CD14-positive monocyte (primary cell): Measurements from ENCODE around the gene GNAZ. TPM values are rescaled to one million over a fixed set of nuclear protein-coding genes. Genes with fewer than 3 reads are reported as not detected.

Source experiments
- DNase-seq, 3 donors: peaks; one replicate each; pipeline ENCODE4 v3.0.0-alpha.2; 2011 to 2022
- H2AFZ ChIP-seq: 2 replicates; pipeline ENCODE4 v1.6.0; 2012; ENCODE audit warnings: mild to moderate bottlenecking, low read depth, low read length, inconsistent platforms; ENCODE audit not compliant: insufficient read depth, poor library complexity, severe bottlenecking
- H3K27ac ChIP-seq, 2 donors: 1 replicate in 1 of 2; 2 replicates in 1 of 2; pipeline ENCODE4 v1.5.1; 2012 to 2013; ENCODE audit warnings: low read length in 2 of 2, control low read depth in 1 of 2, inconsistent platforms in 1 of 2, low read depth in 1 of 2, mild to moderate bottlenecking in 1 of 2
- H3K27me3 ChIP-seq, 2 donors: one replicate each; pipeline versions ENCODE4 v1.6.0 to v1.6.1; 2011 to 2013; ENCODE audit warnings: low read length in 2 of 2; ENCODE audit not compliant: control insufficient read depth in 2 of 2, insufficient read depth in 2 of 2
- H3K36me3 ChIP-seq, 2 donors: replicated peaks in 1 of 2; 1 replicate in 1 of 2; 2 replicates in 1 of 2; pipeline versions ENCODE4 v1.5.1 to v1.6.1; 2012 to 2013; ENCODE audit warnings: low read length in 2 of 2, control low read depth in 1 of 2, inconsistent platforms in 1 of 2, mild to moderate bottlenecking in 1 of 2; ENCODE audit not compliant: insufficient read depth in 2 of 2, control insufficient read depth in 1 of 2
- H3K4me1 ChIP-seq, 2 donors: 1 replicate in 1 of 2; 2 replicates in 1 of 2; pipeline versions ENCODE4 v1.5.1 to v1.6.1; 2012 to 2013; ENCODE audit warnings: low read length in 2 of 2, control low read depth in 1 of 2, inconsistent platforms in 1 of 2, mild to moderate bottlenecking in 1 of 2, moderate library complexity in 1 of 2; ENCODE audit not compliant: insufficient read depth in 2 of 2, control insufficient read depth in 1 of 2
- H3K4me2 ChIP-seq: replicated peaks from 2 replicates; pipeline ENCODE3; 2012; ENCODE audit warnings: low read length, moderate library complexity, mild to moderate bottlenecking; ENCODE audit not compliant: poor library complexity, severe bottlenecking; ENCODE audit errors: extremely low read depth
- H3K4me3 ChIP-seq, 3 experiments: fragments of 200-600 bp in 1 of 3; sonication (generic) in 1 of 3; replicated peaks in 1 of 3; 1 replicate in 2 of 3; 2 replicates in 1 of 3; pipeline ENCODE4 v1.5.1; 2011 to 2013; ENCODE audit warnings: low read length in 3 of 3, mild to moderate bottlenecking in 3 of 3, control low read depth in 2 of 3, low read depth in 2 of 3, inconsistent platforms in 1 of 3, moderate library complexity in 1 of 3
- H3K79me2 ChIP-seq: 2 replicates; pipeline ENCODE4 v1.6.0; 2012; ENCODE audit warnings: mild to moderate bottlenecking, control low read depth, inconsistent platforms, low read length, moderate library complexity; ENCODE audit not compliant: insufficient read depth
- H3K9ac ChIP-seq: 2 replicates; pipeline ENCODE4 v1.6.0; 2017; ENCODE audit warnings: low read length, mild to moderate bottlenecking; ENCODE audit not compliant: insufficient read depth, poor library complexity, severe bottlenecking
- H3K9me3 ChIP-seq, 2 donors: replicated peaks in 1 of 2; 1 replicate in 1 of 2; 2 replicates in 1 of 2; pipeline versions ENCODE4 v1.5.1 to v1.6.1; 2012 to 2013; ENCODE audit warnings: low read length in 2 of 2, control low read depth in 1 of 2; ENCODE audit not compliant: control insufficient read depth in 1 of 2, insufficient read depth in 1 of 2
- H4K20me1 ChIP-seq: 2 replicates; pipeline ENCODE4 v1.6.0; 2012; ENCODE audit warnings: mild to moderate bottlenecking, low read length, control low read depth, moderate library complexity; ENCODE audit not compliant: insufficient read depth
- H3K27ac Mint-ChIP-seq, 7 donors: one replicate each; pipeline ENCODE4 v1.8.0; 2020; ENCODE audit warnings: mild to moderate bottlenecking in 7 of 7, mixed read lengths in 7 of 7, moderate library complexity in 6 of 7, inconsistent platforms in 2 of 7
- H3K27me3 Mint-ChIP-seq, 3 donors: one replicate each; pipeline ENCODE4 v1.8.0; 2021 to 2022; ENCODE audit warnings: low read depth in 3 of 3, mild to moderate bottlenecking in 3 of 3, mixed read lengths in 3 of 3, moderate library complexity in 3 of 3, inconsistent platforms in 1 of 3
- H3K36me3 Mint-ChIP-seq, 2 donors: one replicate each; pipeline ENCODE4 v1.8.0; 2020; ENCODE audit warnings: mixed read lengths in 2 of 2, inconsistent platforms in 1 of 2, mild to moderate bottlenecking in 1 of 2
- H3K4me1 Mint-ChIP-seq: one replicate; pipeline ENCODE4 v1.8.0; 2020; ENCODE audit warnings: mild to moderate bottlenecking, mixed read lengths
- H3K4me3 Mint-ChIP-seq, 2 donors: one replicate each; pipeline ENCODE4 v1.8.0; 2020; ENCODE audit warnings: mild to moderate bottlenecking in 2 of 2, mixed read lengths in 2 of 2, moderate library complexity in 1 of 2
- H3K9me3 Mint-ChIP-seq, 7 donors: one replicate each; pipeline ENCODE4 v1.8.0; 2020 to 2022; ENCODE audit warnings: mixed read lengths in 7 of 7, mild to moderate bottlenecking in 6 of 7, moderate library complexity in 6 of 7, inconsistent platforms in 2 of 7
- WGBS: methylation state at CpG from one replicate; pipeline ENCODE4 v1.1.5; 2013; ENCODE audit warnings: missing lambda C conversion rate; ENCODE audit not compliant: insufficient coverage; 5-methylcytosine and 5-hydroxymethylcytosine counted together
- intact Hi-C, 2 donors: fragments of 100-400 bp; cut with micrococcal nuclease; formaldehyde crosslinking; loops; one replicate each; pipeline versions ENCODE4 v1.15.0 to v1.15.1; 2023
- polyA plus RNA-seq, 3 donors: library from polyadenylated mRNA; depleted of rRNA in 1 of 3; unstranded in 2 of 3; stranded (reverse) in 1 of 3; fragments of 300-500 nt in 2 of 3; fragments of >200 nt in 1 of 3; fragmentation: Illumina TruSeq in 2 of 3; gene quantifications; 1 replicate in 2 of 3; 2 replicates in 1 of 3; pipeline ENCODE4 v1.2.3, GENCODE V29; 2012 to 2021
- TF ChIP-seq, protein P1 (sequence below): fragments of 200-600 bp; IDR thresholded peaks from one replicate; pipeline ENCODE4 v1.8.0; 2022; ENCODE audit warnings: antibody characterized with exemption, mild to moderate bottlenecking

The GNAZ gene
- polyA plus RNA-seq, 3 donors = 0.04 to 0.05 TPM; not detected in 1

DNA sequence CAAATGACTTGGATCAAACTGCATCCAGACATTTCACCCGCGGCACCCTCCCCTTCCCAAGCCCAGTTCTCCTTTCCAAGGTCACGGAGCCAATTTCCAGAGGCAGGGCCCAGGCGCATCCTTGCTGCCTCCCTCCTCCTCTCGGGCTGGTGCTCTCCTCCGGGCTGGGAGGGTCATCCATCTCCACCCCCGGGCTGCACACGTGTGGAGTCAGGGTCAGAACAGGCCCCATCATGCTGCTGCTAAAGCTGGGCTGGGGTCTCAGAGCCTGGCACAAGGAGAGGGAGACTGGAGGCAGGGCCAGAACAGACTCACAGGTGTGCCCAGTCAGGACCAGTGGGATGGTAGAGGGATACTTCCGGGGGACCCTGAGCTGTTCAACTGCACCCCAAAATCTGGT, 57.5 kb downstream of the GNAZ start:
- H3K36me3 ChIP-seq = no peaks in the 10 kb centered on the region
- H3K9me3 ChIP-seq = no peaks in the 10 kb centered on the region
- H3K9ac ChIP-seq = no peak overlapping the region
- Mint-ChIP-seq H3K36me3 (no peaks in the 10 kb centered on the region), H3K27me3 (peaks cover 0 to 7% (median 6%) of the 10 kb centered on the region in 3 donors), H3K27ac (no peak overlapping the region), H3K4me3 (no peak overlapping the region), H3K9me3 (no peaks in the 10 kb centered on the region), H3K4me1 (peaks cover 2% of the 10 kb centered on the region)
- no peak overlapping the region for H2AFZ ChIP-seq
- H3K4me3 ChIP-seq = no peak overlapping the region
- H3K4me1 ChIP-seq = no peaks in the 10 kb centered on the region
- intact Hi-C loops = loop anchor here (2.0 to 5.0 kb wide), 2 partner anchors 165 to 169 kb away; no protein-coding TSS in a partner anchor
- WGBS = 85% methylated on average over 6 of the region's 9 CpGs
- H3K4me2 ChIP-seq = no peak overlapping the region
- H3K27me3 ChIP-seq = no peaks in the 10 kb centered on the region
- H4K20me1 ChIP-seq = no peaks in the 10 kb centered on the region
- TF ChIP-seq, protein P1, sequence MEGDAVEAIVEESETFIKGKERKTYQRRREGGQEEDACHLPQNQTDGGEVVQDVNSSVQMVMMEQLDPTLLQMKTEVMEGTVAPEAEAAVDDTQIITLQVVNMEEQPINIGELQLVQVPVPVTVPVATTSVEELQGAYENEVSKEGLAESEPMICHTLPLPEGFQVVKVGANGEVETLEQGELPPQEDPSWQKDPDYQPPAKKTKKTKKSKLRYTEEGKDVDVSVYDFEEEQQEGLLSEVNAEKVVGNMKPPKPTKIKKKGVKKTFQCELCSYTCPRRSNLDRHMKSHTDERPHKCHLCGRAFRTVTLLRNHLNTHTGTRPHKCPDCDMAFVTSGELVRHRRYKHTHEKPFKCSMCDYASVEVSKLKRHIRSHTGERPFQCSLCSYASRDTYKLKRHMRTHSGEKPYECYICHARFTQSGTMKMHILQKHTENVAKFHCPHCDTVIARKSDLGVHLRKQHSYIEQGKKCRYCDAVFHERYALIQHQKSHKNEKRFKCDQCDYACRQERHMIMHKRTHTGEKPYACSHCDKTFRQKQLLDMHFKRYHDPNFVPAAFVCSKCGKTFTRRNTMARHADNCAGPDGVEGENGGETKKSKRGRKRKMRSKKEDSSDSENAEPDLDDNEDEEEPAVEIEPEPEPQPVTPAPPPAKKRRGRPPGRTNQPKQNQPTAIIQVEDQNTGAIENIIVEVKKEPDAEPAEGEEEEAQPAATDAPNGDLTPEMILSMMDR = no peak
- H3K27ac ChIP-seq = no peak overlapping the region
- H3K79me2 ChIP-seq = no peaks in the 10 kb centered on the region
- no peak for DNase-seq

DNA sequence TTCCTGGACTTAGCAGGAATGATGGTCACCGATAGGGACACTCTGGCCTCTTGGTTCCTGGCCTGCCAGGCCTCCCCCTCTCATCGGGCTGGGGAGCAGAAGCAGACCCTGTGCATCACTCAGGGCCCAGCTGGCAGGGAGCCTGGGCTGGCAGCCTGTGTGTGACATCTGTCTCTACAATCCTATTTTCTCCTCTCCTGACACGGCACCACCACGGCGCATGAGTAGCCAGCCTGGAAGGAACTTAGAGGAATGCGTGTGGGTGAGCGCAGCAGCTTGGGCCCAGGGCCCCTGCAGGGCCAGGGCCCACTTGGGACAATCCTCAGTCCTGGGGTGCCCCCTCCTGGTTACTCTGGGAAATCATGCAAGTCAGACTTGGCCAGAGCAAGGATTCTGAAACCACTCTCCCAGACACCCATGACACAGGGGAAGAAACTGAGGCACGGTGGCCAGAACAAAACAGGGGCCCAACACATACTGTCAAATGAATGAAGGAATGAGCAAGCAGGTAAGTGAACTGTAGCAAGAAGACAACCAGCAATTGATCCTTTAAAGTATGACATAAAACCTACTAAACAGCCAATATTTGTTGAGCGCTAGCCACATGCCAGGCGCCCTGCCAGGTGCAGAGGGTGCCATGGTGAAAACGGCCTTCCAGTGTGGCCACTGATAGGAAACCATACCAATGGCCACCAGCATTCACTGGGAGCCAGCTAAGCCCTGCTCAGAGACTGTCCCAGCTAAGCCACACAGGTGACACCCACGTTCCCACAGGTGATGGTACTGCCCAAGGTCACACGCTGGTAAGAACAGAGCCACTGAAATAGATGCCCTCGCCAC, 58.2 kb downstream of the GNAZ start:
- H2AFZ ChIP-seq = no peak overlapping the region
- H3K4me3 Mint-ChIP-seq = no peak overlapping the region
- no peak overlapping the region for H3K4me2 ChIP-seq

More for the DNA sequence above, 58.2 kb downstream of the GNAZ start:
- H3K27ac Mint-ChIP-seq = peak overlapping the region in 1 of 7 donors; percentile 47
- DNase-seq = peak; percentile 28 to 53 (median 51)
- no peaks in the 10 kb centered on the region for H3K4me1 ChIP-seq
- H3K27me3 ChIP-seq = no peaks in the 10 kb centered on the region
- H3K4me1 Mint-ChIP-seq = peaks cover 2% of the 10 kb centered on the region
- H3K27ac ChIP-seq = no peak overlapping the region
- no peaks in the 10 kb centered on the region for H3K36me3 ChIP-seq
- no peaks in the 10 kb centered on the region for H3K79me2 ChIP-seq
- H3K9me3 Mint-ChIP-seq = no peaks in the 10 kb centered on the region
- TF ChIP-seq, protein P1 = peak; percentile 83
- H3K9ac ChIP-seq = no peak overlapping the region
- no peaks in the 10 kb centered on the region for H4K20me1 ChIP-seq
- H3K4me3 ChIP-seq = no peak overlapping the region
- no peaks in the 10 kb centered on the region for H3K36me3 Mint-ChIP-seq
- intact Hi-C loops = loop anchor here (2.0 to 5.0 kb wide), 2 partner anchors 166 to 170 kb away; no protein-coding TSS in a partner anchor
- H3K27me3 Mint-ChIP-seq = peaks cover 0 to 7% (median 6%) of the 10 kb centered on the region in 3 donors
- H3K9me3 ChIP-seq = no peaks in the 10 kb centered on the region
- 57% methylated on average over 12 of the region's 14 CpGs for WGBS
